Astrocyte (in vitro differentiated cells and primary cell): ENCODE results near the gene LAG3. TPM values are rescaled to one million over a fixed set of nuclear protein-coding genes. Genes with fewer than 3 reads are reported as not detected.

Experiments used
- DNase-seq: peaks from one replicate; pipeline ENCODE4 v3.0.0-alpha.2; 2010; ENCODE audit warnings: low read depth
- FAIRE-seq: peaks from 2 replicates; lab custom pipeline; 2011; peaks lifted over from hg19 to GRCh38; lab: Jason Lieb, UNC
- H2AFZ ChIP-seq: 2 replicates; pipeline ENCODE4 v1.6.0; 2012; ENCODE audit warnings: low read depth, low read length, inconsistent platforms
- H3K27ac ChIP-seq: 2 replicates; pipeline ENCODE4 v1.5.1; 2011; ENCODE audit warnings: low read depth, low read length, inconsistent platforms
- H3K27me3 ChIP-seq: 2 replicates; pipeline ENCODE4 v1.6.0; 2011; ENCODE audit warnings: low read length, inconsistent platforms; ENCODE audit not compliant: insufficient read depth
- H3K36me3 ChIP-seq: 2 replicates; pipeline ENCODE4 v1.5.1; 2011; ENCODE audit warnings: low read length, inconsistent platforms; ENCODE audit not compliant: insufficient read depth
- H3K4me1 ChIP-seq: 2 replicates; pipeline ENCODE4 v1.5.1; 2011; ENCODE audit warnings: low read length, inconsistent platforms; ENCODE audit not compliant: insufficient read depth
- H3K4me2 ChIP-seq: 2 replicates; pipeline ENCODE4 v1.6.0; 2012; ENCODE audit warnings: low read length, inconsistent platforms
- H3K4me3 ChIP-seq: 2 replicates; pipeline ENCODE4 v1.5.1; 2011; ENCODE audit warnings: low read depth, mild to moderate bottlenecking, low read length, inconsistent platforms; ENCODE audit not compliant: insufficient read depth
- H3K79me2 ChIP-seq: 2 replicates; pipeline ENCODE4 v1.6.0; 2012; ENCODE audit warnings: mild to moderate bottlenecking, low read length, inconsistent platforms; ENCODE audit not compliant: insufficient read depth
- H3K9ac ChIP-seq: 2 replicates; pipeline ENCODE4 v1.6.0; 2012; ENCODE audit warnings: mild to moderate bottlenecking, low read length, inconsistent platforms
- H3K9me3 ChIP-seq: 2 replicates; pipeline ENCODE4 v1.5.1; 2012; ENCODE audit warnings: low read depth, mild to moderate bottlenecking, low read length, inconsistent platforms; ENCODE audit not compliant: insufficient read depth
- H4K20me1 ChIP-seq: 2 replicates; pipeline ENCODE4 v1.6.0; 2012; ENCODE audit warnings: low read length, inconsistent platforms; ENCODE audit not compliant: insufficient read depth
- H3K27ac Mint-ChIP-seq: one replicate; pipeline ENCODE4 v1.8.0; 2021; ENCODE audit warnings: mild to moderate bottlenecking, mixed read lengths; ENCODE audit not compliant: unreplicated experiment
- H3K27me3 Mint-ChIP-seq: one replicate; pipeline ENCODE4 v1.8.0; 2021; ENCODE audit warnings: low read depth, mixed read lengths; ENCODE audit not compliant: unreplicated experiment
- H3K36me3 Mint-ChIP-seq: one replicate; pipeline ENCODE4 v1.8.0; 2021; ENCODE audit warnings: low read depth, mixed read lengths; ENCODE audit not compliant: unreplicated experiment
- H3K4me1 Mint-ChIP-seq: one replicate; pipeline ENCODE4 v1.8.0; 2021; ENCODE audit warnings: low read depth, mixed read lengths; ENCODE audit not compliant: unreplicated experiment
- H3K4me3 Mint-ChIP-seq: one replicate; pipeline ENCODE4 v1.8.0; 2021; ENCODE audit warnings: mild to moderate bottlenecking, moderate library complexity, mixed read lengths; ENCODE audit not compliant: unreplicated experiment
- H3K9me3 Mint-ChIP-seq: one replicate; pipeline ENCODE4 v1.8.0; 2021; ENCODE audit warnings: mild to moderate bottlenecking, mixed read lengths; ENCODE audit not compliant: unreplicated experiment
- CTCF ChIP-seq: IDR thresholded peaks from 2 replicates; pipeline ENCODE4 v1.5.1; 2011; ENCODE audit warnings: low read depth, mild to moderate bottlenecking, inconsistent platforms, low read length, moderate library complexity; ENCODE audit not compliant: insufficient read depth
- EZH2 ChIP-seq: IDR thresholded peaks from 2 replicates; pipeline ENCODE4 v1.6.1; 2012; ENCODE audit warnings: mild to moderate bottlenecking, low read length, inconsistent platforms; ENCODE audit not compliant: insufficient read depth
- total RNA-seq: library from RNA; stranded (reverse); gene quantifications from 2 replicates; pipeline ENCODE4 v1.2.1, GENCODE V29; 2021

LAG3 gene
- total RNA-seq, 1 donor from 2014 or later = 2.0 TPM

- Mint-ChIP-seq H3K9me3 (no peaks in the 10 kb centered on the region), H3K4me1 (peaks cover 24% of the 10 kb centered on the region), H3K4me3 (no peak overlapping the region), H3K27me3 (peaks cover 8% of the 10 kb centered on the region), H3K27ac (no peak overlapping the region), H3K36me3 (peaks cover 4% of the 10 kb centered on the region)
- Histone ChIP-seq H3K4me3 (no peak overlapping the region), H3K4me2 (no peak overlapping the region), H3K4me1 (peaks cover 12% of the 10 kb centered on the region), H3K9ac (no peak overlapping the region), H4K20me1 (no peaks in the 10 kb centered on the region), H2AFZ (no peak overlapping the region), H3K36me3 (no peaks in the 10 kb centered on the region), H3K9me3 (no peaks in the 10 kb centered on the region), H3K27me3 (no peaks in the 10 kb centered on the region), H3K27ac (no peak overlapping the region), H3K79me2 (no peaks in the 10 kb centered on the region)
- TF ChIP-seq EZH2 = no peak
- no peak for TF ChIP-seq CTCF
- DNase-seq (no peak), FAIRE-seq (no peak)
Measured at GRCh38 chr12:6820166-6820565, 47.8 kb downstream of the LAG3 start.

DNA sequence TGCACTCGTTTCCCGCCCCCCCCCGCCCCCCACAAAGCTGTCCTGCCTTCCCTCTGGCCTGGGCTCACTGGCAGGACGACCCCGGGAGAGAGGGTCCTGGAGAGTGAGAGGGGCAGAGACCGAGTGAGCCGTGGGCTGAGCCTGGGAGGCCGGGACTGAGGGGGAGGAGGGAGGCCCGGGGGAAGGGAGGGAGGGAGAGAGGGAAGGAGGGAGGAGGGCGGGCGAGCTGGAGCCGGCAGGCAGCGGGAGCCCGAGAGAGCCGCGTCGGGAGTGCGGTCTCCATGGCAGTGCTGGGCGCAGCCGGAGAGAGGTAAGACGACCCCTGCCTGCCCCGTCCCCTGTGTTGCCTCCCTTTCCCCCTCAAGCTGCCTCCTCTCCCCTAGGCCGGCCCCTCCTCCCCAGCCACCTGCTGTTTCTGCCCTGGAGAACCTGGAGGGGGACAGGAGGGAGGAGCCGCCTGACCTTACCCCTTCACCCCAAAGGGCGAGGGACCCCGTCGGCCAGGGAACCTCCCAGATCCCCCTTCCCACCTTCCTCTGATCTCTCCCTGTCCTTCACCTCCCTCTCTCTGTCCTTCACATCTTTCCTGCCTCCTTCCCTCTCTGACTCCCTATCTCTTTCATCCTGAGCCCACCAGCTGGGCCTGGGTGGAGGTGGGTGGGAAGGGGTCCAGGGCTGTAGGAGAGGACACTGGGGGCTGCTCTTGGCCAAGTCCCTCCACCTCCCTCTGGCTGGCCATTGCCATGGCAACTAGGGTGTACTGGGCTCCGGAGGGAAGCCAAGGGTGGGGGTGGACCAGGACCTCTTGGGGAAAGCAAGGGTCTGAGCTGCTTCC, 49.5 kb downstream of the LAG3 start, which contains the start of gene GPR162:
TSS of gene GPR162 (plus strand) at position 231 of the 835 bp plus-strand sequence. CDS start 2,078 bp downstream, outside the sequence.
- H3K9ac ChIP-seq = peak within 1 kb of the TSS; percentile 59

More for the DNA sequence above, 49.5 kb downstream of the LAG3 start, which contains the start of gene GPR162:
- H3K4me3 ChIP-seq = peak within 1 kb of the TSS; percentile 51
- Mint-ChIP-seq H3K27ac (peak within 1 kb of the TSS; percentile 23), H3K27me3 (no peaks in the 10 kb centered on the region), H3K9me3 (no peaks in the 10 kb centered on the region), H3K36me3 (peaks cover 4% of the 10 kb centered on the region), H3K4me3 (peak within 1 kb of the TSS; percentile 79), H3K4me1 (peaks cover 27% of the 10 kb centered on the region)
- no peaks in the 10 kb centered on the region for H3K27me3 ChIP-seq
- no peak within 1 kb of the TSS for H3K27ac ChIP-seq
- peaks cover 15% of the 10 kb centered on the region for H3K4me1 ChIP-seq
- DNase-seq (peak; percentile 37), FAIRE-seq (no peak)
- no peaks in the 10 kb centered on the region for H3K79me2 ChIP-seq
- TF ChIP-seq EZH2 (no peak), CTCF (no peak)
- H3K4me2 ChIP-seq = peak within 1 kb of the TSS; percentile 88
- no peaks in the 10 kb centered on the region for H3K36me3 ChIP-seq
- H3K9me3 ChIP-seq = no peaks in the 10 kb centered on the region
- H2AFZ ChIP-seq = peak within 1 kb of the TSS; percentile 56
- H4K20me1 ChIP-seq = no peaks in the 10 kb centered on the region
